Ovary (tissue), 9 donors: Measurements from ENCODE around the gene ITGAX. TPM values are rescaled to one million over a fixed set of nuclear protein-coding genes. Genes with fewer than 3 reads are reported as not detected.
"Not testable (repeated sequence)": the region's sequence is repeated elsewhere in the genome, so short reads cannot be mapped to it uniquely, and the experiment has no call there.

ENCODE experiments used
- DNase-seq, 5 donors: peaks; one replicate each; pipeline ENCODE4 v3.0.0-alpha.2; 2019 to 2020
- H3K27ac ChIP-seq, 2 donors: fragments of 200-600 bp; one replicate each; pipeline versions ENCODE4 v1.5.1 to v1.8.0; 2019 to 2022
- H3K27me3 ChIP-seq: fragments of 200-600 bp; one replicate; pipeline ENCODE4 v1.8.0; 2022
- H3K36me3 ChIP-seq: fragments of 200-600 bp; sonication (generic); one replicate; pipeline ENCODE4 v1.5.1; 2019
- H3K4me1 ChIP-seq: one replicate; pipeline ENCODE4 v1.8.1; 2013; ENCODE audit warnings: mild to moderate bottlenecking, moderate library complexity; ENCODE audit not compliant: insufficient read depth
- H3K4me3 ChIP-seq: fragments of 200-600 bp; sonication (generic); one replicate; pipeline ENCODE4 v1.5.1; 2017
- H3K9me3 ChIP-seq, 2 donors: fragments of 200-600 bp in 1 of 2; sonication (generic) in 1 of 2; one replicate each; pipeline versions ENCODE4 v1.5.1 to v1.8.1; 2013 to 2019; ENCODE audit warnings: mild to moderate bottlenecking in 1 of 2, moderate library complexity in 1 of 2
- EP300 ChIP-seq: sonication (generic); formaldehyde crosslinking; IDR thresholded peaks from one replicate; pipeline ENCODE4 v1.6.1; 2017; ENCODE audit warnings: antibody characterized with exemption
- POLR2A ChIP-seq: fragments of 450-650 bp; IDR thresholded peaks from one replicate; pipeline ENCODE4 v1.6.1; 2017; ENCODE audit warnings: antibody characterized with exemption, mild to moderate bottlenecking, moderate library complexity
- WGBS, 3 donors: extraction: QIAGEN DNeasy Blood & Tissue Kit in 1 of 3; methylation state at CpG; one replicate each; pipeline versions ENCODE4 v1.1.5 to v1.1.7; 2013 to 2017; 5-methylcytosine and 5-hydroxymethylcytosine counted together
- intact Hi-C, 4 donors: fragments of 100-400 bp; cut with DNase I; formaldehyde crosslinking; loops; one replicate each; pipeline versions ENCODE4 v1.11.0 to v1.15.1; 2022 to 2023
- polyA plus RNA-seq, 2 donors: library from polyadenylated mRNA; stranded (reverse); fragments of 200-250 nt in 1 of 2; fragments of 350-450 nt in 1 of 2; fragmentation: Illumina TruSeq in 1 of 2; extraction: RNeasy Lipid Tissue Mini Kit (QIAGEN cat#74804) in 1 of 2; gene quantifications; one replicate each; pipeline ENCODE4 v1.2.3, GENCODE V29; 2013 to 2014
- total RNA-seq, 7 donors: library from RNA; depleted of rRNA in 2 of 7; stranded (reverse); fragments of >200 nt in 2 of 7; fragmentation: NEBNext Ultra II Directional in 3 of 7; extraction: Animal tissue kit (Norgen Biotek cat#: 25700) in 3 of 7; gene quantifications; one replicate each; pipeline versions ENCODE4 v1.1.0 to v1.2.4, GENCODE V29; 2016 to 2023
- TF ChIP-seq, protein P1 (sequence below), 3 donors: fragments of 450-650 bp in 2 of 3; fragments of 200-600 bp in 1 of 3; IDR thresholded peaks; one replicate each; pipeline versions ENCODE4 v1.5.1 to v1.8.0; 2016 to 2022; ENCODE audit warnings: antibody characterized with exemption in 3 of 3, mild to moderate bottlenecking in 1 of 3
- donor health status: DM: no; HTN: no; CAD: no; lungs with moderate emphysema.
- donor health status: DM: no; HTN: no; CAD: no.
- donor health status: Bipolar disorder and iron deficiency.
- donor health status: DM: yes; HTN: yes; CAD: no.
- donor health status: DM: no; HTN: no; CAD: no.
- donor health status: DM: yes; HTN: yes; CAD: no.

ITGAX gene
- total and polyA plus RNA-seq, 9 donors: 0.56 to 13.9 (median 2.0) TPM

DNA sequence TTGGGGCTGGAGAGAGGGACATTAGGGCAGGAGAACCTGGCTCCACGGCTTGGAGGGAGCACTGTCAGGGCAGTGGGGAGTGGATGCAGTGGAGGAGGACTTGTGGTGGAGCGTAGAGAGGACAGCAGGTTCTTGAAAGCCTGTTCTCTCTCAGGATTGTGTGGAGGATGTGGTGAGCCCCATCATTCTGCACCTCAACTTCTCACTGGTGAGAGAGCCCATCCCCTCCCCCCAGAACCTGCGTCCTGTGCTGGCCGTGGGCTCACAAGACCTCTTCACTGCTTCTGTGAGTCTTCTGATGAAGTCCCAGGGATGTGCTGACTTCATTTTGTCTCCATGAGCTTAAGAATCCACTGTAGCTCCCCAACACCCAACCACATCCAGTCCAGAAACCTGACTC lies 59.7 kb downstream of the ITGAX start:
- H3K4me1 ChIP-seq: no peaks in the 10 kb centered on the region
- intact Hi-C loops: no loop called here
- WGBS, 3 donors: 63 to 76% (median 76%) methylated on average over 4 of the region's 4 CpGs
- TF ChIP-seq, protein P1, sequence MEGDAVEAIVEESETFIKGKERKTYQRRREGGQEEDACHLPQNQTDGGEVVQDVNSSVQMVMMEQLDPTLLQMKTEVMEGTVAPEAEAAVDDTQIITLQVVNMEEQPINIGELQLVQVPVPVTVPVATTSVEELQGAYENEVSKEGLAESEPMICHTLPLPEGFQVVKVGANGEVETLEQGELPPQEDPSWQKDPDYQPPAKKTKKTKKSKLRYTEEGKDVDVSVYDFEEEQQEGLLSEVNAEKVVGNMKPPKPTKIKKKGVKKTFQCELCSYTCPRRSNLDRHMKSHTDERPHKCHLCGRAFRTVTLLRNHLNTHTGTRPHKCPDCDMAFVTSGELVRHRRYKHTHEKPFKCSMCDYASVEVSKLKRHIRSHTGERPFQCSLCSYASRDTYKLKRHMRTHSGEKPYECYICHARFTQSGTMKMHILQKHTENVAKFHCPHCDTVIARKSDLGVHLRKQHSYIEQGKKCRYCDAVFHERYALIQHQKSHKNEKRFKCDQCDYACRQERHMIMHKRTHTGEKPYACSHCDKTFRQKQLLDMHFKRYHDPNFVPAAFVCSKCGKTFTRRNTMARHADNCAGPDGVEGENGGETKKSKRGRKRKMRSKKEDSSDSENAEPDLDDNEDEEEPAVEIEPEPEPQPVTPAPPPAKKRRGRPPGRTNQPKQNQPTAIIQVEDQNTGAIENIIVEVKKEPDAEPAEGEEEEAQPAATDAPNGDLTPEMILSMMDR (IDR thresholded peaks at IDR 0.05): no peak
- TF ChIP-seq POLR2A (no peak), EP300 (no peak)
- DNase-seq: no peak
- no peak overlapping the region for H3K27ac ChIP-seq
- H3K9me3 ChIP-seq: no peaks in the 10 kb centered on the region
- H3K36me3 ChIP-seq: no peaks in the 10 kb centered on the region
- no peak overlapping the region for H3K4me3 ChIP-seq
- H3K27me3 ChIP-seq: no peaks in the 10 kb centered on the region

DNA sequence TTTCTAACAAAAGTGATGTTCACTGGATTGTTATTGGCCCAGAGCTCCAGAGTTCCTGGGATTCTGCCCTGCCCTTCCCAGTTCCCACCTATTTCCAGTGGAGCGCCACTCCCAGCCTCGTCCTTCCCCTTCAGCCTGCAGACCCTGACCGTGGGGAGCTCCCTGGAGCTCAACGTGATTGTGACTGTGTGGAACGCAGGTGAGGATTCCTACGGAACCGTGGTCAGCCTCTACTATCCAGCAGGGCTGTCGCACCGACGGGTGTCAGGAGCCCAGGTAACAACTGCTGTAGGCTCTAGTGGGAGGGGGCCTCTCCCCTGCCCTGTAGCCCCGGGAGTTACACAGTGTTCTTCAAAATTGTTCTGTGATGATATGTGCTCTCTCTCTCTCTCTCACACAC lies 61.4 kb downstream of the ITGAX start:
- H3K27ac ChIP-seq: no peak overlapping the region
- no peak for DNase-seq
- intact Hi-C loops: no loop called here
- no peaks in the 10 kb centered on the region for H3K27me3 ChIP-seq
- TF ChIP-seq, protein P1 (IDR thresholded peaks at IDR 0.05): no peak
- TF ChIP-seq POLR2A (no peak), EP300 (no peak)
- H3K4me1 ChIP-seq: no peaks in the 10 kb centered on the region
- no peaks in the 10 kb centered on the region for H3K36me3 ChIP-seq
- 75 to 86% (median 80%) methylated on average over 11 of the region's 11 CpGs for WGBS, 3 donors
- no peak overlapping the region for H3K4me3 ChIP-seq
- no peaks in the 10 kb centered on the region for H3K9me3 ChIP-seq

- H3K27ac ChIP-seq, H3K4me3 ChIP-seq: not testable (repeated sequence)
- WGBS, 3 donors: 75 to 89% (median 84%) methylated on average over 2 of the region's 2 CpGs
Measured at GRCh38 chr16:31417036-31417435, 62.1 kb downstream of the ITGAX start.

DNA sequence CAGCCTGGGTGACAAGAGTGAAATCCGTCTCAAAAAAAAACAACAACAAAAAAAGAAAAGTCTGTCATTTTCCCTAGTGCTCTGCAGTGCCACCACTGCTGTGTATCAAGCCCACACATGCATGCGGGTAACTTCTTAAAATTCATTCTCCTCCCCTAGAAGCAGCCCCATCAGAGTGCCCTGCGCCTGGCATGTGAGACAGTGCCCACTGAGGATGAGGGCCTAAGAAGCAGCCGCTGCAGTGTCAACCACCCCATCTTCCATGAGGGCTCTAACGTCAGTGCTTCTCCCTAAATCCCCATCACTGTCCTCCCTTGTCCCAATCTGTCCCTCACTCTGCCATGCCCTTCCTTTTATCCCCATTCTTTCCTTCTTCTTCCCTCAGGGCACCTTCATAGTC lies 62.9 kb downstream of the ITGAX start:
- intact Hi-C loops: no loop called here
- WGBS, 3 donors: 85 to 91% (median 87%) methylated on average over 5 of the region's 5 CpGs
- H3K27me3 ChIP-seq: no peaks in the 10 kb centered on the region

More at GRCh38 chr16:31417036-31417435, 62.1 kb downstream of the ITGAX start:
- H3K4me1 ChIP-seq, DNase-seq, H3K27me3 ChIP-seq, intact Hi-C loops, H3K9me3 ChIP-seq, H3K36me3 ChIP-seq: not testable (repeated sequence)

GRCh38 chr16:31420037-31420436 lies 65.1 kb downstream of the ITGAX start:
- Histone ChIP-seq H3K27ac (no peak overlapping the region), H3K27me3 (no peaks in the 10 kb centered on the region), H3K4me1 (no peaks in the 10 kb centered on the region), H3K4me3 (no peak overlapping the region), H3K36me3 (no peaks in the 10 kb centered on the region), H3K9me3 (no peaks in the 10 kb centered on the region)
- 66 to 71% (median 69%) methylated on average over 3 of the region's 3 CpGs for WGBS, 3 donors
- intact Hi-C loops: loop anchor here in 1 of 4 donors (10.0 kb wide), 1 partner anchor 215 kb away; the partner anchor contains the start of gene PYCARD
- no peak for DNase-seq
- TF ChIP-seq POLR2A (no peak), EP300 (no peak)
- TF ChIP-seq, protein P1 (IDR thresholded peaks at IDR 0.05): no peak

More for the DNA sequence above, 62.9 kb downstream of the ITGAX start:
- DNase-seq: no peak
- no peak for TF ChIP-seq EP300
- no peak for TF ChIP-seq POLR2A
- TF ChIP-seq, protein P1 (IDR thresholded peaks at IDR 0.05): no peak
- Histone ChIP-seq H3K36me3 (no peaks in the 10 kb centered on the region), H3K9me3 (no peaks in the 10 kb centered on the region), H3K4me1 (no peaks in the 10 kb centered on the region), H3K27ac (no peak overlapping the region), H3K4me3 (no peak overlapping the region)
